Esophagus (tissue), 2 donors: ENCODE measurements around the gene BLMH. TPM values are rescaled to one million over a fixed set of nuclear protein-coding genes. Genes with fewer than 3 reads are reported as not detected.

Experiments
- H3K27ac ChIP-seq, 2 donors: one replicate each; pipeline ENCODE4 v1.5.1; 2013; ENCODE audit warnings: low read depth in 2 of 2, mild to moderate bottlenecking in 2 of 2, inconsistent platforms in 1 of 2, low read length in 1 of 2, moderate library complexity in 1 of 2
- H3K27me3 ChIP-seq, 2 donors: one replicate each; pipeline ENCODE4 v1.6.1; 2013; ENCODE audit warnings: low read length in 2 of 2, control low read depth in 1 of 2, mild to moderate bottlenecking in 1 of 2; ENCODE audit not compliant: insufficient read depth in 2 of 2, control insufficient read depth in 1 of 2
- H3K36me3 ChIP-seq, 2 donors: one replicate each; pipeline ENCODE4 v1.6.1; 2013; ENCODE audit warnings: low read length in 1 of 2; ENCODE audit not compliant: control insufficient read depth in 2 of 2, insufficient read depth in 2 of 2
- H3K4me1 ChIP-seq, 2 donors: one replicate each; pipeline ENCODE4 v1.6.1; 2013; ENCODE audit warnings: low read length in 1 of 2; ENCODE audit not compliant: control insufficient read depth in 2 of 2, insufficient read depth in 2 of 2
- H3K4me3 ChIP-seq, 2 donors: one replicate each; pipeline ENCODE4 v1.5.1; 2013; ENCODE audit warnings: low read length in 2 of 2, mild to moderate bottlenecking in 2 of 2, low read depth in 1 of 2, moderate library complexity in 1 of 2
- H3K9me3 ChIP-seq, 2 donors: one replicate each; pipeline ENCODE4 v1.6.1; 2013; ENCODE audit warnings: mild to moderate bottlenecking in 2 of 2, low read depth in 1 of 2, low read length in 1 of 2, moderate library complexity in 1 of 2; ENCODE audit not compliant: control insufficient read depth in 2 of 2, insufficient read depth in 1 of 2
- WGBS, 2 donors: extraction: QIAGEN DNeasy Blood & Tissue Kit; methylation state at CpG; one replicate each; pipeline ENCODE4 v1.1.7; 2013; 5-methylcytosine and 5-hydroxymethylcytosine counted together
- polyA plus RNA-seq, 2 donors: library from polyadenylated mRNA; stranded (reverse); fragments of 200-250 nt; gene quantifications; one replicate each; pipeline ENCODE4 v1.2.3, GENCODE V29; 2013
- donor health status: healthy with polysubstance abuse.
- donor health status: Bipolar disorder and iron deficiency.

The BLMH gene
- polyA plus RNA-seq, 2 donors, result 8.9 to 23.7 TPM

GRCh38 chr17:30226878-30227277, 64.9 kb downstream of the BLMH start:
- Histone ChIP-seq H3K27ac (peak overlapping the region in 1 of 2 donors; percentile 62), H3K27me3 (no peaks in the 10 kb centered on the region), H3K4me1 (peaks cover 0 to 5% of the 10 kb centered on the region in 2 donors), H3K4me3 (no peak overlapping the region), H3K9me3 (no peaks in the 10 kb centered on the region), H3K36me3 (no peaks in the 10 kb centered on the region)
- WGBS, 2 donors, result 51 to 72% methylated on average over 10 of the region's 10 CpGs

DNA sequence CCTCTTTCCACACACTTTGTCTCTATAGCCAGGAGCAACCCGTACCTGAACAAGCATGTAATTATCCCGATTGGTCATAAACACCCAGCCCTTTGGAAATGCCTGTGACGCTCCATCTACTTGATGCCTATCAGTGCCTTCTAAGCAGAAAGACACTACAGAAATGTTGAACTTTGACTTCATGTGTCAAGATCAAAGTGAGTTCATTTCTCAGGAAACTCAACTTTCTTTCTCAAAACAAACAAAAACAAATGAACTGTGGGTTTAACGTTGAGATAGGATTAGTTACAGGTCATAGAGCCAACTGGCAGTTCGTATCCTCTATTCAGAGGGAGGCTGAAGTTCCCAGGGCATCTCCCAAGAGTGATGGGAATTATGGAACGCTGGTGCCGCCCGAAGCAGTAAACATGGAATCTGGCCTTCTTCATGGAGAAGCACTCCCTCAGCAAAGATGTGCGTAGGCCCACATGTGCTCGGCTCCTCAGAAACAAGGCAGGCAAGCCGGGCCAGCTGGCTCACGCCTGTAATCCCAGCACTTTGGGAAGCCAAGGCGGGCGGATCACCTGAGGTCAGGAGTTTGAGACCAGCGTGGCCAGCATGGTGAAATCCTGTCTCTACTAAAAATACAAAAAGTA, 65.7 kb downstream of the BLMH start:
- WGBS, 2 donors, result 46 to 57% methylated on average over 15 of the region's 15 CpGs
- peak overlapping the region; percentile 12 to 40 for H3K27ac ChIP-seq
- H3K4me1 ChIP-seq, result peaks cover 0 to 5% of the 10 kb centered on the region in 2 donors
- no peaks in the 10 kb centered on the region for H3K9me3 ChIP-seq
- H3K36me3 ChIP-seq, result no peaks in the 10 kb centered on the region
- no peak overlapping the region for H3K4me3 ChIP-seq
- H3K27me3 ChIP-seq, result no peaks in the 10 kb centered on the region

DNA sequence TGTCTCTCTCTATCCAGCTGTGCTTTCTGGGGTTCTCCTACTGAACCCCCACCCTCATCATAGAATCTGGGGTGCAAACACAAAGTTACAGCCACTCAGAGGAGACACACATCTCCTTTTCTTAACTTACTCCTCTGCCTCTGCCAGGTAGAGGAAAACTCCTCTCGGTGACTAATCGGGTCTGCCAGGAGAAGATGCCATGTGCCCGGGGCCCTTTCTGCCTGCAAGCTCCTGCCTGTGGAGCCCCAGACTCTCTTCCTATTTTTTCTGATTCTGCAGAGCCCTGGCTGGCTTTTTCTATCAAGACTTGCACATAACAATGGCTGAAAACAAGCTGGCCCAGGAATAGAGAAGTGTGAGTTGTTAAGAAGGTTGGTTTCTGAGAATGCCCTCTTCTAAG, 66.6 kb downstream of the BLMH start:
- Histone ChIP-seq H3K9me3 (no peaks in the 10 kb centered on the region), H3K36me3 (no peaks in the 10 kb centered on the region), H3K27me3 (no peaks in the 10 kb centered on the region), H3K27ac (peak overlapping the region in 1 of 2 donors; percentile 69), H3K4me3 (no peak overlapping the region), H3K4me1 (peaks cover 0 to 5% of the 10 kb centered on the region in 2 donors)
- 49 to 58% methylated on average over 3 of the region's 3 CpGs for WGBS, 2 donors

- H3K36me3 ChIP-seq, result no peaks in the 10 kb centered on the region
- H3K4me3 ChIP-seq, result no peak overlapping the region
- H3K27me3 ChIP-seq, result no peaks in the 10 kb centered on the region
- no peaks in the 10 kb centered on the region for H3K9me3 ChIP-seq
- peaks cover 0 to 5% of the 10 kb centered on the region in 2 donors for H3K4me1 ChIP-seq
- H3K27ac ChIP-seq, result peak overlapping the region in 1 of 2 donors; percentile 33
- 58 to 67% methylated on average over 8 of the region's 8 CpGs for WGBS, 2 donors
Observed at GRCh38 chr17:30224419-30224960, 67.3 kb downstream of the BLMH start.

DNA sequence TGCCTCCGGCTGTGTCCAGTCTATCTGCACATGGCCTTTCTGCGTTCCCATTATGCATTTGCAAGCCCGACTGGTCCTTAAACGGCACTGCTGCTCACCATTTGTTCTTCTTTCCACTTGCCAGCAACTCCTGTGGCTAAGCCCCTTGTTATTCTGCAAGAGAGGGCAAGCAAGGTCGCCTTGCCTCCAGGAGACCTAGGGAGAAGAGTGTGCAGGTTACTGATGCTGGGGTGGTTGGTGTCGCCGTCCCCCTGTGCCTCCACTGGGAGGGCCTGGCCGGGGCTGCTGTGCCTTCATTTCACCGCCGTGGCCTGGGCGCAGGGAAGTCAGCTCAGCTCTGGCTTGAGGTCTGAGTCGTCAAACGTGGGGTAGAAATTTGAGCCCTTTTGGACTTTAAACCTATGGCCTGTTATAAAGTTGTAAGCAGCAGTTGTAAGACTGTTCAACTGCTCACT, 69.0 kb downstream of the BLMH start:
- Histone ChIP-seq H3K9me3 (no peaks in the 10 kb centered on the region), H3K27ac (no peak overlapping the region), H3K36me3 (no peaks in the 10 kb centered on the region), H3K27me3 (no peaks in the 10 kb centered on the region), H3K4me1 (peaks cover 0 to 5% of the 10 kb centered on the region in 2 donors), H3K4me3 (no peak overlapping the region)
- 86 to 89% methylated on average over 13 of the region's 13 CpGs for WGBS, 2 donors

- Histone ChIP-seq H3K27ac (no peak overlapping the region), H3K9me3 (no peaks in the 10 kb centered on the region), H3K36me3 (no peaks in the 10 kb centered on the region), H3K4me3 (no peak overlapping the region), H3K4me1 (peaks cover 0 to 5% of the 10 kb centered on the region in 2 donors), H3K27me3 (no peaks in the 10 kb centered on the region)
- 91% methylated on average over 4 of the region's 4 CpGs for WGBS, 2 donors
Observed at GRCh38 chr17:30222251-30222650, 69.5 kb downstream of the BLMH start.

DNA sequence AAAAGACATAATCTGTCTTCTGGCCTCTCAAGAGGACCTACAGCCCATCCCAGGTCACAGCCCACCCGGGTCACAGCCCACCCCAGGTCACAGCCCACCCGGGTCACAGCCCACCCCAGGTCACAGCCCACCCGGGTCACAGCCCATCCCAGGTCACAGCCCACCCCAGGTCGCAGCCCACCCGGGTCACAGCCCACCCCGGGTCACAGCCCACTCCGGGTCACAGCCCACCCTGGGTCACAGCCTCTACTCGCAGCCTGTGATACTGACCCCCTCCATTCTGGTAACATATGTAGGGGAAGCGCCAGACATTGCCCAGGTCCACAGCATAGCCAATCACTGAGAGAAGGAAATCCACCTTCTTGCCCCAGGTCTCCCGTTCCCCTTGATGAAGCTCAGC, 70.4 kb downstream of the BLMH start:
- Histone ChIP-seq H3K27ac (no peak overlapping the region), H3K9me3 (no peaks in the 10 kb centered on the region), H3K36me3 (no peaks in the 10 kb centered on the region), H3K27me3 (no peaks in the 10 kb centered on the region), H3K4me3 (no peak overlapping the region), H3K4me1 (peaks cover 0 to 5% of the 10 kb centered on the region in 2 donors)
- 91% methylated on average over 10 of the region's 10 CpGs for WGBS, 2 donors

DNA sequence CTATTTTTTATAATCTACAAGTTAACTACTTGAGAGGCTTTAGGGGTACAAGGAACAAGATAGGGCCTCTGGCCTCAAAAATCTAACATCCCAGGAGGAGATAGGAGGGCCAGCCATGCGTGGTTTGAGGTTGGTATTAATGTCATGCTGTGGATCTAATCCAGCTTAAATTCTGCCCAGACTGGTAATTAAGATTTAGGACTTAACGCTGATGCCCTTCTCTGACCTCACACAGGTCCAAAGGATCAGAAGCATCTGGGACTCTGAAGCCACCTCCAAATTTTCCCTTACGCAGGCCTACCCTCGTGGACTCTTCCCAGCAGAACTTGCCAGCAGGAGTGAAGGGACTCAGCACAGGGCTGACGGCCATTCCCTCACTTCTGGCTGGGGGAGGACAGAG, 71.3 kb downstream of the BLMH start:
- H3K4me3 ChIP-seq, result no peak overlapping the region
- no peaks in the 10 kb centered on the region for H3K27me3 ChIP-seq
- no peak overlapping the region for H3K27ac ChIP-seq
- no peaks in the 10 kb centered on the region for H3K4me1 ChIP-seq
- H3K9me3 ChIP-seq, result no peaks in the 10 kb centered on the region
- no peaks in the 10 kb centered on the region for H3K36me3 ChIP-seq
- 84 to 86% methylated on average over 5 of the region's 5 CpGs for WGBS, 2 donors

GRCh38 chr17:30219833-30220232, 71.9 kb downstream of the BLMH start:
- Histone ChIP-seq H3K27me3 (no peaks in the 10 kb centered on the region), H3K4me3 (no peak overlapping the region), H3K4me1 (no peaks in the 10 kb centered on the region), H3K36me3 (no peaks in the 10 kb centered on the region), H3K27ac (no peak overlapping the region), H3K9me3 (no peaks in the 10 kb centered on the region)
- 67 to 77% methylated on average over 7 of the region's 7 CpGs for WGBS, 2 donors

DNA sequence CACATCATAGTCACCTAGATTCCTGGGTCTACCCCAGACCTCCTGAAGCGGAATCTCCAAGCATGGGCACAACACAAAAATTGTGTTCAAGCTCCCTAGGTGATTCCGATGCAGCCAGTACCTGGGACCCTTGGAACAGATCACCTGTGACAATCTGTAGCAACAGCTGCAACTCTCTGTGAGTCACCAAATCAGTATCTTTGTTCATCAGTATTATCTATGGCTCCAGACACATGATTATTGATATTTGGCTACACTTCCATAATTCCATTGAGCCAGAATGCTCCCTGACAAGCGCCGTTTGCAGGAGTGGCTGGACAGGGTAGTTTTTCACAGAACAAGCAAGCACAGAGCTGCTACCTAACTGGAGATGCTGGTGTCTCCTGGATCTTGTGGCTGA, 72.4 kb downstream of the BLMH start:
- no peaks in the 10 kb centered on the region for H3K36me3 ChIP-seq
- no peak overlapping the region for H3K27ac ChIP-seq
- WGBS, 2 donors, result 77 to 88% methylated on average over 4 of the region's 4 CpGs
- H3K27me3 ChIP-seq, result no peaks in the 10 kb centered on the region
- no peak overlapping the region for H3K4me3 ChIP-seq
- no peaks in the 10 kb centered on the region for H3K9me3 ChIP-seq
- no peaks in the 10 kb centered on the region for H3K4me1 ChIP-seq
